Ectodermal cell (in vitro differentiated cells): ENCODE data around the gene LTB4R2.

Experiments
- H3K27ac ChIP-seq: 2 replicates; pipeline ENCODE4 v1.7.0; 2013; ENCODE audit warnings: mild to moderate bottlenecking, low read depth, low read length; ENCODE audit not compliant: insufficient read depth, poor library complexity, severe bottlenecking
- H3K27me3 ChIP-seq: 2 replicates; pipeline ENCODE4 v1.7.0; 2013; ENCODE audit warnings: mild to moderate bottlenecking, low read length; ENCODE audit not compliant: insufficient read depth, control insufficient read depth, poor library complexity, severe bottlenecking
- H3K36me3 ChIP-seq: one replicate; pipeline ENCODE4 v1.7.0; 2013; ENCODE audit warnings: low read length; ENCODE audit not compliant: control insufficient read depth, insufficient read depth
- H3K4me1 ChIP-seq: one replicate; pipeline ENCODE4 v1.7.0; 2013; ENCODE audit warnings: low read length; ENCODE audit not compliant: control insufficient read depth, insufficient read depth
- H3K4me3 ChIP-seq: 2 replicates; pipeline ENCODE4 v1.7.0; 2013; ENCODE audit warnings: low read depth, low read length, control low read depth; ENCODE audit not compliant: insufficient read depth
- H3K9me3 ChIP-seq: 2 replicates; pipeline ENCODE4 v1.7.0; 2013; ENCODE audit warnings: mild to moderate bottlenecking, low read length, moderate library complexity; ENCODE audit not compliant: control insufficient read depth
- WGBS, 2 experiments: methylation state at CpG; one replicate each; pipeline ENCODE4 v1.1.7; 2013; ENCODE audit warnings: missing lambda C conversion rate in 2 of 2; 5-methylcytosine and 5-hydroxymethylcytosine counted together

LTB4R2 gene

GRCh38 chr14:24339284-24340151, 29.6 kb downstream of the LTB4R2 start, which contains the start of gene RIPK3:
Gene RIPK3 (minus strand): TSS chr14:24339991. CDS start chr14:24339826, 165 bp downstream.
- Histone ChIP-seq H3K27ac (no peak within 1 kb of the TSS), H3K9me3 (no peaks in the 10 kb centered on the region), H3K4me1 (peaks cover 11% of the 10 kb centered on the region), H3K36me3 (no peaks in the 10 kb centered on the region), H3K4me3 (peak within 1 kb of the TSS; percentile 22), H3K27me3 (peaks cover 92% of the 10 kb centered on the region)
- 8 to 9% methylated on average over 50 to 51 of the region's 51 CpGs for WGBS, 2 experiments

DNA sequence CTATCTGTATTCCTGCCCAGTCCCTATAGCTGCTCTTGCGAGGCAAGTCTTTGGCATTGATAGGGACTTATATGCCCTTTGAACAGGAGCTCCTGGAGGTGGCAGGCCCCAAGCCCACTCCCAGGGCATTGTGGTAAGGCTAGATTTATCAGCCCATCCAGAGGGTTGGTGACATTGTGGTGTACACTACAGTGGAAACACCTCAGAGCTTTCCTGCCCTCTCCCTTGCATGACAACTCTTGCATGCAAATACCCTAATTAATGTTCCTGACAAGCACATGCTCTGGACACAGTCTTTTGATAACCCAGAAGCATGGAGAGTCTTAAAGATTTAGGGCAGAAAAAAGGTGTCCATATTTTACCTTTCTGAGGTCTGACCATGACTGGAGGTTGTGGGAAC, 30.7 kb downstream of the LTB4R2 start:
- WGBS, 2 experiments, result 92 to 93% methylated on average over 1 of the region's 1 CpG
- Histone ChIP-seq H3K27me3 (peaks cover 87% of the 10 kb centered on the region), H3K4me3 (no peak overlapping the region), H3K4me1 (peaks cover 3% of the 10 kb centered on the region), H3K27ac (no peak overlapping the region), H3K36me3 (no peaks in the 10 kb centered on the region), H3K9me3 (no peaks in the 10 kb centered on the region)

DNA sequence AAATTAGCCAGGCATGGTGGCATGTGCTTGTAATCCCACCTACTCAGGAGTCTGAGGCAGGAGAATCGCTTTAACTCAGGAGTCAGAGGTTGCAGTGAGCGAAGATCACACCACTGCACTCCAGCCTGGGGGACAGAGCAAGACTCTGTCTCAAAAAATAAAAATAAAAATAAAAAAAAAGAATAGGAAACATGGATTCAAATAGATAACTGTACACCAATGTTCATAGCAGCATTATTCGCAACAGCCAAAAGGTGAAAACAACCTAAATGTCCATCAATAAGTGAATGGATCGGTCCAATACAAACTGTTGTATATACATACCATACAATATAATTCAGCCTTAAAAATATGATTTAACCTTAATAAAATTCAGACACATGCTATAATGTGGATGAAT, 32.9 kb downstream of the LTB4R2 start:
- Histone ChIP-seq H3K36me3 (no peaks in the 10 kb centered on the region), H3K9me3 (no peaks in the 10 kb centered on the region), H3K27ac (no peak overlapping the region), H3K4me1 (no peaks in the 10 kb centered on the region), H3K4me3 (no peak overlapping the region), H3K27me3 (peaks cover 65% of the 10 kb centered on the region)
- 94 to 96% methylated on average over 4 of the region's 4 CpGs for WGBS, 2 experiments

DNA sequence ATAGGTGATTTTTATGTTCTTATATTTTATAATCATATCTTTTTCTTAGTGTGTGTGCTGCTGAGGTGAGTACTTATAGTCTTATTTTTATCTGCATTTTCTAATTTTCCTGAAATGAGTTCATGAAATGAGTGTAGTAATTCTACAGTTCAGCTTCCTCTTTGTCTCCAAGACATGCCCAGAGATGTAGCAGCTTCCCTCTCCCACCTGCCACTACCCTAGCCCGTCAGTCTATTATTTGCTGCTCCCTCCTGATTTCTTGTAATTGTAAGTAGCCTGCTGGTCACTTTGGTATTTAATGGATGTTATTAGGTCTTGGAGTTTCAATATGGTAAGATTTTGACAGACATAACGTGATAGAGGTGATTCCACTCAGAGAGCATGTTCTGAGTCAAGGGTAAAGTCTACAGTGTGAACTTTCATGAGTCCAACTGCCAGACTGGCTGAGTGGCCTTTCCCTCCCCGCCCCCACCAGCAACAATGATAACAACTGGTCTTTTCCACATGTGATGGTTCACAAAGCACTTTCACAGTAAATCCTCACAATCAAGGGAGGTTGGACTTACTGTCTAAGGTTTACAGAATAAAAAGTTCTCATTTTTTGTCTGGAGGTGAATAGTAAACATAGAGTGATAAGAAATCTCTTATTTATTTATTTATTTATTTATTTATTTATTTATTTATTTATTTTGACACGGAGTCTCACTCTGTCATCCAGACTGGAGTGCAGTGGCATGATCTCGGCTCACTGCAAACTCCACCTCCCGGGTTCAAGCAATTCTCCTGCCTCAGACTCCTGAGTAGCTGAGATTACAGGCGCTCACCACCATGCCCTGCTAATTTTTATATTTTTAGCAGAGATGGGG, 34.1 kb downstream of the LTB4R2 start:
- Histone ChIP-seq H3K36me3 (no peaks in the 10 kb centered on the region), H3K9me3 (no peaks in the 10 kb centered on the region), H3K4me1 (no peaks in the 10 kb centered on the region), H3K27me3 (peaks cover 53% of the 10 kb centered on the region), H3K27ac (no peak overlapping the region), H3K4me3 (no peak overlapping the region)
- 85 to 88% methylated on average over 7 of the region's 7 CpGs for WGBS, 2 experiments

DNA sequence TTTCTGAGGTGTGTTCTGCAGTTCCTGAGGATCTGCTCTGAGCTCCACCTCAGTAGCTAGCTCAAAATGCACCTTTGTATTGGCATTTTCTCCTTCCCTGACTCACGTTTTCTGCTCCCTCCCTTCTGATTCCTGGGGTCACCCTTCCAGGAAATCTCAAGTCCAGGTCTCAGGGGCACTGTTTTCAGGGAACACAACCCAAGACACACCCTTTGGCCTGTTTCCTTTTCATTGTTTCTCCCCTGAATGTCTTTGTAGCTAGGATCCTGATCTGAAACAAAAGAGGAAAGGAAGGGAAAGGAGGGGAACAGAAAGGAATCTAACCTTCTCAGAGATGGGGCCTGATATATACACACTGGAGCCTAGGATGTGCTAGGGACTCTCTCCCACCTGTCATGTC, 37.2 kb downstream of the LTB4R2 start:
- Histone ChIP-seq H3K4me3 (no peak overlapping the region), H3K27ac (no peak overlapping the region), H3K36me3 (no peaks in the 10 kb centered on the region), H3K4me1 (no peaks in the 10 kb centered on the region), H3K27me3 (peaks cover 48% of the 10 kb centered on the region), H3K9me3 (no peaks in the 10 kb centered on the region)
- 47 to 50% methylated on average over 1 of the region's 1 CpG for whole genome bisulfite sequencing, 2 experiments

DNA sequence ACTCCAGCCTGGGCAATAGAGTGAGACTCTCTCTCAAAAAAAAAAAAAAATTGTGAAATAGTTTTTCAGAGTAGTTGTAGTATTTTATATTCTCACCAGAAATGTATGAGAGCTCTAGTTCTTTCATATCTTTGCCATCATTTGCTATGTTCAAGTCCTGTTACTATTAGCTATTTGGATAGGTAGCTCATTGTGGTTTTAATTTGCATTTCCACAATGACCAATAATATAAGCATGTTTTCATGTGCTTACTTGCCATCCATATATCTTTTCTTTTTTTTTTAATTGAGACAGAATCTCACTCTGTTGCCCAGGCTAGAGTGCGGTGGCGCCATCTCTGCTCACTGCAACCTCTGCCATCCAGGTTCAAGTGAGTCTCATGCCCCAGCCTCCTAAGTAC, 38.2 kb downstream of the LTB4R2 start:
- Histone ChIP-seq H3K36me3 (no peaks in the 10 kb centered on the region), H3K27ac (no peak overlapping the region), H3K4me3 (no peak overlapping the region), H3K4me1 (no peaks in the 10 kb centered on the region), H3K9me3 (no peaks in the 10 kb centered on the region), H3K27me3 (peaks cover 51% of the 10 kb centered on the region)
- WGBS, 2 experiments, result 91 to 93% methylated on average over 2 of the region's 2 CpGs

- no peaks in the 10 kb centered on the region for H3K9me3 ChIP-seq
- no peaks in the 10 kb centered on the region for H3K36me3 ChIP-seq
- 76 to 80% methylated on average over 5 of the region's 5 CpGs for WGBS, 2 experiments
- H3K27me3 ChIP-seq, result peaks cover 44% of the 10 kb centered on the region
- H3K27ac ChIP-seq, result no peak overlapping the region
- no peaks in the 10 kb centered on the region for H3K4me1 ChIP-seq
- no peak overlapping the region for H3K4me3 ChIP-seq
Observed at GRCh38 chr14:24349742-24350141, 39.8 kb downstream of the LTB4R2 start.

DNA sequence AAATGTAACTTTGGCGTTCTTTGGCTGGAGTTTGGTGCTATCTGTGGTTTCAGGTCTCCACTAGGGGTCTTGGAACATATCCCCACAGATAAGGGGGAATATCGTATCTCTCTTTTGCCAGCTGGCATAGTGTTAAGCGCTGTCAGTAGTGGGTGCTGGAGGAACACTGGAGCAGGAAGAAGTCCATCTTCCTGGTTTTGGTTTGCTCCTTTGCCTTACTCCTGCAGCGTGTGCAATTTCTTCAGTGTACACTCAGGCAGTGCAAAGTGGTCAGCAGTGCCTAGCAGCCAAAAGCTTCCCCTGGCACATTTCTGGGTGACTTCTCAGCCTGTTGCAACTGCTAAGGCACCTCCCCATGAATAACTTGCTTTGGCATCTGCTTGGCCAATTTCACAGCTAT, 41.6 kb downstream of the LTB4R2 start:
- H3K36me3 ChIP-seq, result no peaks in the 10 kb centered on the region
- no peaks in the 10 kb centered on the region for H3K4me1 ChIP-seq
- no peaks in the 10 kb centered on the region for H3K9me3 ChIP-seq
- H3K27ac ChIP-seq, result no peak overlapping the region
- 35 to 37% methylated on average over 4 of the region's 4 CpGs for whole genome bisulfite sequencing, 2 experiments
- H3K4me3 ChIP-seq, result no peak overlapping the region
- peaks cover 40% of the 10 kb centered on the region for H3K27me3 ChIP-seq

DNA sequence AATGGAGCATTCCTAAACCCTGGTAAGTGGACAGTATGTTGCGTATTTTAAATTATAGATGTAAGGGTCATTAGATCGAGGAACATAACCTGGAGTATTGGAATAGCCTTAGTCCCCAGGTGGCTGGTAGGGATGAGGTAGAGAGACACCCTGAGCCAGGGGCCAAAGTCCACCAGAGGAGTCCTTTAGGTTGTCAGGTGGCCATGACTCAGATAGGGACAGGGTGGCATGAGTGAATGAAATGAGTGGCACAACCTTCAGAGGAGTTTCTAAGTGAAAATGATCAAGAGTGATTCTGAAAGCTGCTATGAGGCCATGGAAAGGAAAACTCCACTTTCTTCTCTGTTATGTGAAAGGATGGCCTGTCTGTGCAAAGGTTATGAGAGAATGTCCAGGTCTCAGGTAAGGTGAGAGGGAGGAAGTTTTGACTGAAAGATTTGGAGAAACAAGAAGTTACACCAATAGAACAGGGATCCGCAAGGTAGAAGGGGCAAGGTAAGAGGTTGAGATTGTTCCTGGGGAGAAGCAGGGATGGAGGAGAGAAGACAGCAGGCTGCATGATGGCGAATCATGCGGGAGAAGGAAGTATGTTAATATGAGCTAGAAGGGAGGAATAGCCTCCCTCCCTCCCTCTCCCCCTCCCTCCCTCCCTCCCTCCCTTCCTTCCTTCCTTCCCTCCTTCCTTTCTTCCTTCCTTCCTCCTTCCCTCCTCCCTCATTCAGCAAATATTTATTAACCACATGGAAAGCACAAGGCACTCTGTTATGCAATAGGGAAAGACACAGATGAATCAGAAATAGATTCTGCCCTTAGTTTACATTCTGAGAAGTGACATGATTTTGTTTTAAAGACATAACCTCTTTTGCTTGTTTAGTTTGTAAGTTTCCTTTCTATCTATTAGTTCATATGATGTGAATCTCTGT, 43.9 kb downstream of the LTB4R2 start:
- Histone ChIP-seq H3K36me3 (no peaks in the 10 kb centered on the region), H3K4me1 (no peaks in the 10 kb centered on the region), H3K27me3 (peaks cover 40% of the 10 kb centered on the region), H3K27ac (no peak overlapping the region), H3K9me3 (no peaks in the 10 kb centered on the region), H3K4me3 (no peak overlapping the region)
- 91 to 94% methylated on average over 3 of the region's 5 CpGs for WGBS, 2 experiments
